DOHH2 (cell line): ENCODE measurements around the gene SHISA6.

Experiments
- EZH2phosphoT487 ChIP-seq: fragments of 200-600 bp; sonication (generic); IDR thresholded peaks from 2 replicates; pipeline ENCODE4 v1.6.1; 2017; ENCODE audit warnings: borderline replicate concordance, mild to moderate bottlenecking, antibody characterized with exemption, low read length, moderate library complexity, mixed read lengths
- TF ChIP-seq, protein P1 (sequence below): fragments of 200-600 bp; sonication (generic); IDR thresholded peaks from one replicate; pipeline ENCODE4 v1.5.1; 2014; ENCODE audit warnings: antibody characterized with exemption, mild to moderate bottlenecking, low read depth, low read length; ENCODE audit not compliant: poor library complexity, severe bottlenecking

DNA sequence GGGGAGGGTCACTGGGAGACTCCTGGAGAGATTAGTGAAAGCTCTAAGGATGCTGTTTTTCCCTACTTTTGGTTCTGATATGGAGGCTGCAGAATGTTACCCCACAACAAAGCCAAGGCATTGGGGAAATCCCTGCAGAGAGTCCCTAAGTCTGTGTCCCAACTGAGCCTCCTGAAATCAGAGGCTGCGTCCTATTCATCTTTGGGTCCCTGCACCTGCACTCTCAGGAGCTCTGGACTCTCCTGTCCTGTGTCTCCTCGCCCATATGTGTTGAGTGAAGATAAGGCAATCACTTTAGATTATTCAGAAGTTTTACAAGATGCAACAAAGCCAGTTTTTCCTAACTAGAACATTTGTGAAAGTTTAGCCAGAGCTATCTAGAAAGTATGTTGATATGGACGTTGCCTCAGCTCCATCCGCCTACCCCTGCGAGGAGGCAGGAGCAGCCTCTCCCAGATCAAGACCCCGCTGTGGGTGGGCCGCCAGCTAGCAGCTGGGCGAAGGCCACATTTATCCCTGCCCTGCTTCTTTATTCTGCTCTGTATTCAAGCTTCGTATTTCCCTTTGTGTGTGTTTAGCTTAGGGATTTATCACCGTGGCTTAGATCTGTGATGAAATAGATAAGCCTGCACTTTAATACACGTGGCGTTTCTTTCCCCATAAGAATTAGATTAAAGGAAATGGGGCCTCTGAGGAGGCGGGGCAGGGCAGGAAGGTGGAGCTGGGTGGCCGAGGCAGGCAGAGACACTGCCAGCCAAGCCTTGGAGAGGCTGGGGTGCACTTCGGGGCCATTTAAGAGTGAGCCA, 37.4 kb downstream of the SHISA6 start:
- TF ChIP-seq, protein P1, sequence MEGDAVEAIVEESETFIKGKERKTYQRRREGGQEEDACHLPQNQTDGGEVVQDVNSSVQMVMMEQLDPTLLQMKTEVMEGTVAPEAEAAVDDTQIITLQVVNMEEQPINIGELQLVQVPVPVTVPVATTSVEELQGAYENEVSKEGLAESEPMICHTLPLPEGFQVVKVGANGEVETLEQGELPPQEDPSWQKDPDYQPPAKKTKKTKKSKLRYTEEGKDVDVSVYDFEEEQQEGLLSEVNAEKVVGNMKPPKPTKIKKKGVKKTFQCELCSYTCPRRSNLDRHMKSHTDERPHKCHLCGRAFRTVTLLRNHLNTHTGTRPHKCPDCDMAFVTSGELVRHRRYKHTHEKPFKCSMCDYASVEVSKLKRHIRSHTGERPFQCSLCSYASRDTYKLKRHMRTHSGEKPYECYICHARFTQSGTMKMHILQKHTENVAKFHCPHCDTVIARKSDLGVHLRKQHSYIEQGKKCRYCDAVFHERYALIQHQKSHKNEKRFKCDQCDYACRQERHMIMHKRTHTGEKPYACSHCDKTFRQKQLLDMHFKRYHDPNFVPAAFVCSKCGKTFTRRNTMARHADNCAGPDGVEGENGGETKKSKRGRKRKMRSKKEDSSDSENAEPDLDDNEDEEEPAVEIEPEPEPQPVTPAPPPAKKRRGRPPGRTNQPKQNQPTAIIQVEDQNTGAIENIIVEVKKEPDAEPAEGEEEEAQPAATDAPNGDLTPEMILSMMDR, result no peak
- TF ChIP-seq EZH2phosphoT487, result no peak
